Brain pericyte (primary cell): ENCODE measurements around the gene ASS1.

Source experiments
- DNase-seq: peaks from one replicate; pipeline ENCODE4 v3.0.0-alpha.2; 2012; ENCODE audit warnings: low read depth, low spot score

ASS1 gene

DNA sequence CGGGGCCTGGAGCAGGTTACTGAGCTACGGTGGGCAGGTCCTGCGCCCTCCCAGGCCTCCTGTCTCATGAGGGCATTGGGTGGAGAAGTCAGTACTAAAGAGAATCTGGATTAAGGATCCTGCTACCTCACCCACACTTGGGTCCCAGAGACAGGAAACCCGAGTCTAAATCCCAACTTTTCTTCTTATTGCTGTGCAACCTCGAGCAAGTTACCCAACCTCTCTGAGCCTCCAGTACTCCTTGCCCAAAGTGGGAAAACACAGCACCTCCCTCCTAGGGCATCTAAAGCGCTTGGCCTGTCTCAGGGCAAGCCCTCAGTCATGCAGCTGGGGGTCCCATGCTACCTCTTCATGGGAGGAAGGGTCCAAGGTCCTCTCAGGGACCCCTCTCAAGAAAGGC lies 28.2 kb downstream of the ASS1 start:
- no peak for DNase-seq

DNA sequence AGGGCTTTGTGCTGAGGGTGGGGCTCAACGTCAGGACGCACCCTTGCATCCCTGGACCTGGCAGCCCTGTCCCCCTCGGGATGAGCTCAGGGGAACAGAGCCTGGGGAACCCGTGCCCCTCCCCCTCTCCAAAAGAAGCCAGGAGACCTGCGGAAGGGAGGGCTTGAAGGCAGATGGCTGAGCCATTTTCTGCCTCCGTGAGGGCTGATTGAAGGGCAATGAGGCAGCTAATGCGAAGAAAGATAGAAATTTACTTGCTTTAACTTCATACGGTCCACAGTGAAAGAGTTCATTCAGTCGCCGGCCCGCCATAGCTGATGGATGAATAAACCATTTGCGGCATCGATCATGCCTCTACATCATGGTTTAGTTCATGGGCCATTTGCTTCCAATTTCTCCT lies 28.8 kb downstream of the ASS1 start:
- no peak for DNase-seq

DNA sequence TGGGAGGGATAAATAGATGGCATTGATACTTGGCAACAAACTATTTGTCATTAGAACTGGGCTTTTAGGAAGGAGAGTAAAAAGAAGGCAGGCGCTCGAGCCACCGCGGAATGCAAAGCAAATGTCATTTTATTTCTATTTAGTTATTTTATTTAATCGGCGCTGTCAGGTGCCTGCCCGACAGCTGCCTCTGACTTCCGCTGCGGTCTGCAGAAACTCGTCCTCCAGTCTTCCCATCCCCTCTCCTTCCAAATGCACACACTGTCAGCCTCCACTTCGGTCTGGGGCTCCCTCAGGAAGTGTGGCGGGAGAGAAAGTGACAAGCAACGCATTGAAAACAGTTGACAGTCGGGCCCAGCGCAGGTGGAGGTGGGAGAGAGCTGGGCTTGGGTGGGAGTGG lies 29.3 kb downstream of the ASS1 start:
- DNase-seq: no peak

DNA sequence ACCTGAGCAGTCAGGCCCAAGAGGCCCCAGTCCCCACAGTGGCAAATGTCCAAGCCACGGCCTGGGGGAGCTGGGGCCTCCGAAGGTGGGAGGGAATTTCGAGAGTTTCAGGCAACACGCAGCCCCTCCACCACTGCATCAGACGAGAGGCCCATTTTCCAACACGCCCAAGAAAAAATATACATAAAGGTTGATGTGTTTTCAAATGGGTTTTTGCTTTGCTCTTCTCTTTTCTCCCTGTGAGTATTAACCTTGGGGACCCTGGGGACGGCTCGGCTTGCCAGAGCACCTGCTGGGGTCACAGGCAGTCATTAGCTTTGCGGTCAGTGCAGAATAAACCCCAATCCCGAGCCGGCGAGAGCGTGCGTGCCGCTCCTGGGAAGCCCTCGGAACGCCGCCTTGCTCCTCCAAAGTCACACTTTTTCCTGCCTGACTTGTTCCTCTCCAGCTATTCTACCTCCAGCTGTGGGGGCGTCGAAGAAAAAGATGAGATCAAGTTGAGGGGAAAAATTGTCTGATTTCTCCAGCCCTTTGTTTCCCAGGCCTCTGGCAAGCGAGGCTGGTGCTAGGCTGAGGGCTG lies 31.5 kb downstream of the ASS1 start:
- no peak for DNase-seq

GRCh38 chr9:130477564-130477963 lies 32.8 kb downstream of the ASS1 start:
- no peak for DNase-seq

- no peak for DNase-seq
These were observed 33.4 kb downstream of the ASS1 start for GRCh38 chr9:130478152-130478551.

DNA sequence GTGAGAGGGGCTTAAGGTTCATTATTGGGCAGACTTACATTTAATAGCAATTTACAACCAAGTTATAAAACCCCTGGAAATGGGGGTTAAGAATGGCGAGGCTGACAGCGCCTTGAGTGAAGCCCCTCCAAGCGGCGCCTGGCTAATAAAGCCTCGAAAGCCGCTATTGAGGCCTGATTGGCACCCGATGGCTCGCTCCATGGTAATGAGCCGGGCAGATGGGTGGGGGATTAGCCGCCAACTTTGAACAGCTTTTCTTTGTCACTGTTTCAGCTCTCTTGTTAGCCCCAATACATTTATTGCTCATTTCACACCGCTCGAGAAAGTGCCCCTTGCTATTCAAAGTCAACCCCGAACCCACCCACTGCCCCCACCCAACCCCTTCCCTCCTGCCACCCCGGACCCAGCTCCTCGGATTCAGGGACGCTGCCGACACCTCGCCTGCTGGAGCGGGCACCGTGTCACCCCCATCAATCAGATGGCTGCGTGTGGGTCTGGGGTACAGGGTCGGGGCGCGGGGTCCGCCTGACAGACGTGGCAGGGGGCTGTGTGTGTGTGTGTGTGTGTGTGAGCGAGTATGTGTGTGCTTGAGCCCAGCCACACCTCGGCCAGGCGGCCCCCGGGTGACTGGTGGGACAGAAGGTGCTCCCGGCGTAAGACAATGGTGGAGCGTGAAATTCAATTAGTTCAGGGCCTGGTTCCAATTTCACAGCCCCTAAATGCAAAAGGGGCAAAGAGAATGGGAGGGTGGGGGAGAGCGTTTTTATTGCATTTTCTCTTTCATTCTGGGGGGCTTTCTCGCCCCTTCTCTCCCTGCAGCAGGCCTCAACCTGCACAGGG lies 34.2 kb downstream of the ASS1 start:
- DNase-seq: no peak

DNA sequence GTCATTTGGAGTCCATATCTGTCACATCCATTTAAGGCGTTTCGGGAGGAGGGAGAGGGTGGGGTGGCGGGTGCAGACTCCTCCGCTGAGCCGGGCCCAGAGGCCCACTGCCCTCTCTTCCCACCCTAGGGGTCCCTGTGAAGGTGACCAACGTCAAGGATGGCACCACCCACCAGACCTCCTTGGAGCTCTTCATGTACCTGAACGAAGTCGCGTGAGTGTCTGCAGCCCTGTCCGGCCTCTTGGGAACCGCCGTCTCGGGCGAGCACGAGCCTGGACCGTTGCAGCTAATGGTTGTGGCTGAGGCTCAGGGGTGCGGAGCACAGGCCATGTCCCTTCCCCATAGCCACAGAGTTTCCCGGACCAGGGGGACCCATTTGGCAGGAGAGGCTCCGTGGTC lies 34.8 kb downstream of the ASS1 start:
- DNase-seq: no peak

DNA sequence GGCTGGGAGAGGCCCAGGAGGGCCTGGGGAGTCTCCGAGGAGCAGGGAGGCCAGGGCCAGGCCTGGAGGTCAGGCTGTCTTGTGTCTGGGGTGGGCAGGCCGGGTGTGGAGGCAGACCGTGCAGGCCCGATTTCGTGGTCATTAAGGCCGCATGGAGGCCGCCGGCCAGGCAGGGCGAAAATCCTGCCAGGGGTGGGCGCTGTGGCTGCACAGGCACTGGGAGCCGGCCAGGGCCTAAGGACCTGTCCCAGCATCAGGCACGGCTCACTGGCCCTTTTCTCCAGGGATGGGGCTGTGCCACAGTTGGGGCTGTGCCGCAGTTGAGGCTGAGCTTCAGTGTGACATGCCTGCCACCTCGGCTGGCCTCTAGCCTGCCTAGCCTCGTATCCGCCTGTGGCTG lies 35.9 kb downstream of the ASS1 start:
- no peak for DNase-seq

DNA sequence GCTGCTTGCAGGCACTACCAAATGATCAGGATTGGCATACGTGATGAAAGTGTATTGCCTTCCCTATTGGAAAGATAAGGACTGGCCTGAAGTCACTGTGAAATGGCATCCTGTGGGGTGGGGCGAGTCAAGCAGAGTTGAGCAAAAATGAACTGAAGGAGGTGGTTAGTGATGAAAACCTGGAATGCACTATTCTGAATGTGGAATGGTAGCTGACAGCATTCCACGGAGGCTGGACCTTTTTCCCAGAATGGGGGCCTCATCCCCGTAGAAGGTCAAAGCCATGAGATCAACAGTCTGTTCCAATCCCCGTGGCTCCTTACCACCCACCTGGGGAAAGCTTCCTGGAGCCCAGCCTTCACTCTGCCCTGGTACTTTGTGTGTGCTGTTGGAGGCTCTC lies 37.7 kb downstream of the ASS1 start:
- DNase-seq: no peak

- DNase-seq: no peak
These were observed 38.7 kb downstream of the ASS1 start for GRCh38 chr9:130483371-130483971.

DNA sequence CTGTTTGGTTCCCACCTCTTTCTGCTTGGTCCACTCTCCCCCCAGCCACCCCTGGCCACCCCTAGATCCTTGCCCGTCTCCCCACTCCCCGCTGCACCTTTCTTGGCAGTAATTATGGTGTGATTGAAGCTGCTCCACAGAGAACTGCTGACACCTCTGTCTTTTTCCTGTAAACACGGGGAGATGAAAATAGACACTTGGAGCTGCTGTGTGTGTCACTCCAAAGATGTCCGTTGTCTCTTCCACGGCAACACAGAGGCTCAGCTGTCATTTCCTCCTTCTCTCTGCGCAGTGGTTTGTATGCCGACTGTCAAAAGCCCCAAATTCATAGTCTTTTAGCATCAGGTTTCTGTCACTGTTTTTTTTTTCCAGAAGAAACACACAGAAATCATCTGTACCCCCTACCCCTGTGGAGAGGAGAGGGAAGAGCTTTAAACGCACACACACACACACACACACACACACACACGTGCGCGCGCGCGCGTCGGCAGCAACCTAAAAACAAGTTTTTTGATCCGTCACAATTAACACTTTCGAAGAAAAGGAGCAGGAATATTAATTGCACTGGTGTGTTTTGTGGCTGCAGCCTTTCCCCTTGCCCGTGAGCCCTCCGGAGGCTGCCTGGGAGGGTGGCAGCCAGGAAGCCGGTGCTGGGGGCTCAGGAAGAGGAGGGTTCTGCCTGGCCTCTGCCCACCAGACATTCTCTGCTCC lies 39.8 kb downstream of the ASS1 start:
- DNase-seq: no peak

DNA sequence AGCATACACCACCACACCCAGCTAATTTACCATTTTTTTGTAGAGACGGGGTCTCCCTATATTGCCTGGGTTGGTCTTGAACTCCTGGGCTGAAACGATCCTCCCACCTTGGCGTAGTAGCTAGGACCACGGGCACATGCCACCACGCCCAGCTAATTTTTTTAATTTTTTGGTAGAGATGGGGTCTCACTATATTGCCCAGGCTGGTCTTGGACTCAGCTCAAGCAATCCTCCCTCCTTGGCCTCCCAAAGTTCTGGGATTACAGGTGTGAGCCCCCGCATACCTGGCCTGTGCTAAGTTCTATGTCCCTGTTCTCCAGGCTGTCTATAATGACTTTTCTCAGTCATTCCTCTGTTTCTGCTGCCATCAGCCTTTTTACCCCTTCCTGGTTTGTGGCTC lies 41.3 kb downstream of the ASS1 start:
- DNase-seq: no peak

GRCh38 chr9:130487500-130487899 lies 42.7 kb downstream of the ASS1 start:
- no peak for DNase-seq

DNA sequence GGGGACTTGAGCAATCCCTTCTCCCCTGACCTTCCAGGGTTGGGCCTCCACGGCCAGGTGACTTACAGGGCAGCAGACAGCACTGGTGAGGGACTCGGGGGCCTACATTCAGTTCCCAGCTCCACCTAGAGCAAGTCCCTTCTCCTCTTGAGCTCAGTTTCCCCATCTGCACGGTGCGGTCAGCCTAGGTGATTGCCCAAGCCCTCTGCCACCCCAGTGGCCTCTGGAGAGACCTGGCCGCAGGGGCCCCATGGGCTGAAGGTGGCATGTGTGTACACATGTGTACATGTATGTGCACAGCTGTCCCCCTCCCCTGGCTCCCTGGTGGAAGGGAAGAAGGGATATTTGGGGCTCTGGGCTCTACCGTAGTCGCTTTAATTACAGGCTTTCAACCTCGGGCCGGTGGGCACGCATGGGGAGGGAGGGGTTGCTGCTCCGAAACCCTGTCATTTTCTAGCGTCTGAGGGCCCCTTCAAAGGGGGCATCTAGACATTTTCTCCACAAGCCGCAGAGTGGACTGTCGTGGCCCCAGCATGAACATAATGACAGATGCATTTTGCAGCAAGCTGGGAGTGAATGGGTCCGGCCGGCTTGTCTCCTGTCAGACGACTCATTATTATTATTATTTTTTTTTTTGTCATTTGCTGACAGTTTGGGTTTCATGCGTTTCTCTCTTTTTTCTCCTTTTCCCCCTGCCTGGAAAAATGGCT lies 44.0 kb downstream of the ASS1 start:
- DNase-seq: no peak

DNA sequence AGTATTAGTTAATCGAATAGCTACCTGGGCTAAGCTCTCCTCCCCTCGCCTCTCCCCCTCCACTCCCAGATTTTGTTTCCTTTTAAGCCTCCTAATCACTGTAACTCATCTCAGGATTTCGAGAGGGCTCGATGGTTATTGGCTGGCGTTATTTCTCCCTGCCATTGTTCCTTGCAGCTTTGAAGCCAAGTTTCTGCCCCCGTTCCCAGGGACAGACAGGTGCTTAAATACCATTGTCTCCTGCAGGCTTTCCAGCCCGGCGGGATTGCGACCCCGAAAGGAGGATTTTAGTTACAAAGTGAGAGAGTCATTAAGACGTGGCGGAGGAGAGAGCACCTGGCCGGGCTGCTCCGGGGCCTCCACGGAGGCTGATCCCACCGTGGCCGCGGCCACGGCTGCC lies 46.2 kb downstream of the ASS1 start:
- DNase-seq: no peak

DNA sequence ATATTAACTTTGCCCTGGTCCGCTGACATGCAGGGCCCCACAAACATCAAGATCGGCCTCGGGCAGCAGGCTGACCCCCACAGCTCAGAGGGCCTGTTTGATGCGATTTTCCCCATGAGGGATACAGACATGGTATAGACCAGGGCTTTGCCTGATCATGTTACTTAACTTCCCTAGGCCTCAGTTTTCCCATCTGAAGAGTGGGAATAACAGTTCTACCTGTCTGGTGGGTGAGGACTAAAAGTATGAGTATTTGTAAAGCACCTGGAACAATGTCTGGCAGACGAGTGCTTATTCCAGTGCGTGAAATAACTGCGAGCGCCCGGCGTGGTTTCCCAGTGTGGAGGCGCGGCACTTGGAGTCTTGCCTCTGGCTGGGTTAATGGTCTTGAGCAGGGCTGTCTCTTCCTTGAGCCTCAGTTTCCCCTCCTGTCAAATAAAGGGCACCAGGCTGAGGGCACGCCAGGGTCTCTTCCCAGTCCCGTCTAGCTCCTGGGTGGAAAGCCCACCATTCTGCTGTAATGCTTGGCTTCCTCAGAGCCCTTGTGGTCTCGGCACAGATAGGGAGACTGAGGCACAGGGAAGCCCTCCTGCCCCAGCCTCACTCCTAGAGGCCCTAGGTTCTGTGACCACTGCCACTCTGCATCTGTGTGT lies 47.2 kb downstream of the ASS1 start:
- DNase-seq: no peak

GRCh38 chr9:130493021-130493420 lies 48.3 kb downstream of the ASS1 start:
- DNase-seq: no peak

DNA sequence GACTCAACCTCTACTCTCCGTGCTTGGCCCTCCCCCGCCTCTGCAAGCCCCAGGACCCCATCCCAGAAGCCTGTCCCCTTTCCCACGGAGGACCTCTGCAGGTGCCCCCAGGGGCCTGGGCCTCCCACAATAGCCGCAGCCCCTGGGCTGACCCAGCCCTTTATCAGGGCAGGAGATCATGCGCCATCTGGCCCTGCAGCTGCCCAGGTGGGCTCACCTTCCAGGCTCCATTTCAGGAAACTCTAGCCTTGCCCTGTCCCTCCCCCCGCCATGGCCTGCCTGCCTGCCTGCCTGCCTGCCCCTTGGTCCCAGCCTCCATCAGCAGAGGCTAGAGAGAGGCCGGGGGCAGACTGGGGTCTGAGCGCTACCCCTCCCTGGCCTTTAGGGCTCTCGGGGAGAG lies 48.7 kb downstream of the ASS1 start:
- DNase-seq: no peak

DNA sequence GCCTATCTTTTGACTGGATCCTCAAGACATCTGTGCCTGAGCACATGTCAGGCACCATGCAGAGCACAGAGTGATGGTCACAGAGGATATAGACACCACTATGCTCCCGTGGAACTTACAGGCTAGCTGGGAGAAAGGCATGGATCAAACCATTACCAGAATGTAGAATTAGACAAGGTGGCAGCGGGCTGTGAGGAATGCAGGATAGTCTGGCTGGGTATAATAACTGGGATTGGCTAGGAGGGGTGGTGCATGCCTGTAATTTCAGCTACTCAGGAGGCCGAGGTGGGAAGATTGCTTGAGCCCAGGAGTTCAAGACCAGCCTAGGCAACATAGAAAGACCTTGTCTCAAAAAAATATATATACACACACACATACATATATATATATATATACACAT lies 50.3 kb downstream of the ASS1 start:
- DNase-seq: no peak

DNA sequence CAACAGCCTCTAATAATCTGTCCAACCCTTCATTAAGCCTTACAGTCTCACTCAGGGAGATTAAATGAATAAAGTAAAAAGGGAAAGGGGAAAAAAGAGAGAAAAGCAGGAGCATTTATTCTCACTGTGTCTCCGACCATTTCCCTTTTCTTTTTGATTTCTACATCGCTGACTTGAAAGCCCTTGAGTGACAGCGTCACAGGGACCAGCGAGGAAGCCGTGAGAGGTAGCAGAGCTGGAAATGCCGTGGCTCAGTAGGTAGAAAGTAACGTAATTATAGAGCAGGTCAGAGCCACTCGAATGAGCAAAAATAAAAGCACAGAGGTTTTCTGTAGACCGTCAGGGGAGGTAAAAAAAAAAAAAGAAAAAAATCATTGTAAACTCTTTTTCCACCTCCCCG lies 52.4 kb downstream of the ASS1 start:
- no peak for DNase-seq
